ENCODE results near the gene SLC43A2. TPM values are rescaled to one million over a fixed set of nuclear protein-coding genes. Genes with fewer than 3 reads are reported as not detected.

The SLC43A2 gene
- total and polyA plus RNA-seq, 10 of the 15 experiments (the other 5 are each of a cell fraction or from before 2014, with no cell fraction given) = 0.03 to 14.0 (median 5.3) TPM

- in situ Hi-C loops (cut with MboI) (no loop called here), intact Hi-C loops (cut with micrococcal nuclease; ENCODE audit: unreplicated experiment) (no loop called here)
- WGBS (ENCODE audit: insufficient coverage, insufficient replicate concordance, low lambda C conversion rate, missing lambda C conversion rate) = 23% methylated on average over 11 of the region's 11 CpGs
- Histone ChIP-seq H3K9ac (ENCODE audit: control insufficient read depth, insufficient read depth, low read length) (peak overlapping the region; percentile 29; the same call in 1 of the 2 replicates), H3K4me1 (ENCODE audit: control insufficient read depth, insufficient read depth, low read length) (peaks cover 38% of the 10 kb centered on the region), H3K36me3 (ENCODE audit: control insufficient read depth in 2 of 2, insufficient read depth in 2 of 2, low read length in 1 of 2) (peaks cover 8 to 19% of the 10 kb centered on the region in 2 experiments), H3K79me2 (ENCODE audit: control insufficient read depth, insufficient read depth, low read length) (peaks cover 19% of the 10 kb centered on the region), H3K4me3 (no peak overlapping the region), H2AFZ (ENCODE audit: control insufficient read depth, low read depth, low read length) (no peak overlapping the region), H3K27me3 (replicated peaks in 1 of 2; ENCODE audit: control insufficient read depth in 2 of 2, insufficient read depth in 2 of 2, low read length in 1 of 2) (no peaks in the 10 kb centered on the region), H3K27ac (ENCODE audit: control insufficient read depth, insufficient read depth) (no peak overlapping the region; the same call in 1 of the 2 replicates), H4K20me1 (ENCODE audit: control insufficient read depth, insufficient read depth) (no peaks in the 10 kb centered on the region; the same call in 1 of the 2 replicates), H3K4me2 (ENCODE audit: control insufficient read depth, insufficient read depth) (peak overlapping the region; percentile 30; the same call in 1 of the 2 replicates), H3K9me3 (replicated peaks; ENCODE audit: control insufficient read depth, insufficient read depth, low read length) (no peaks in the 10 kb centered on the region)
- BruUV-seq (replicated peaks) = no TSS peak
- ATAC-seq (peak; percentile 65), FAIRE-seq (no peak), DNase-seq (ENCODE audit: low read depth, low spot score) (no peak)
- ChIA-PET POLR2A (interaction anchor here (0.6 kb wide), 1 partner anchor 36 kb away, joined by 3 read pairs; no protein-coding TSS in a partner anchor), RAD21 (ENCODE audit: unreplicated experiment) (no interaction called here), SMC1A (ENCODE audit: uncharacterized antibody, unreplicated experiment) (no interaction called here), CTCF (interaction anchor here (3.0 to 4.1 kb wide), 2 partner anchors 20 to 187 kb away, joined by 12 to 17 read pairs; no protein-coding TSS in a partner anchor)
- no peak for TF ChIP-seq SPI1 (IDR thresholded peaks at IDR 0.05; ENCODE audit: borderline replicate concordance, insufficient read depth, low read depth, low read length)
- TF ChIP-seq TCF12 (IDR thresholded peaks at IDR 0.05; ENCODE audit: low read depth, low read length) = 0 out of 2 replicates have a peak, but pooled peaks have one; percentile 28
- TF ChIP-seq DPF2 (IDR thresholded peaks at IDR 0.05) = no peak
- TF ChIP-seq RUNX3 (IDR thresholded peaks at IDR 0.05; ENCODE audit: low read length) = peak; percentile 59; the same call in 1 of the 2 replicates
Measured at GRCh38 chr17:1552932-1553331, 75.7 kb downstream of the SLC43A2 start.

DNA sequence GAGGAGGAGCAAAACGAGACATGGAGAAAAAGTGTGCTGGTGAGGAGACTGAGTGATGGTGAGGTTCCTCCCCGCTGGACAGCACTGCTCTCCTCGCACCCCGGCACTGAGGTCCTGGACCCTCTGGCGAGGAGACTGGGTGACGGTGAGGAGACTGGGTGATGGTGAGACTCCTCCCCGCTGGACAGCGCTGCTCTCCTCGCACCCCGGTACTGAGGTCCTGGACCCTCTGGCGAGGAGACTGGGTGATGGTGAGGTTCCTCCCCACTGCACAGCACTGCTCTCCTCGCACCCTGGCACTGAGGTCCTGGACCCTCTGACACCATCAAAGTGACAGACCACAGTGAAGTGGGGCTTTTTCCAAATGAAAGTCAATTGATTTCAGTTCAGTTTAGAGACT is 76.9 kb downstream of the SLC43A2 start:
- TF ChIP-seq KDM1A (IDR thresholded peaks at IDR 0.05; ENCODE audit: borderline replicate concordance) = no peak
- ATAC-seq (peak; percentile 23), FAIRE-seq (no peak), DNase-seq (ENCODE audit: low read depth, low spot score) (no peak)
- Histone ChIP-seq H3K79me2 (ENCODE audit: control insufficient read depth, insufficient read depth, low read length) (peaks cover 13% of the 10 kb centered on the region), H3K36me3 (ENCODE audit: control insufficient read depth in 2 of 2, insufficient read depth in 2 of 2, low read length in 1 of 2) (peaks cover 12 to 19% of the 10 kb centered on the region in 2 experiments), H3K9me3 (replicated peaks; ENCODE audit: control insufficient read depth, insufficient read depth, low read length) (no peaks in the 10 kb centered on the region), H3K4me2 (ENCODE audit: control insufficient read depth, insufficient read depth) (no peak overlapping the region), H3K27me3 (replicated peaks in 1 of 2; ENCODE audit: control insufficient read depth in 2 of 2, insufficient read depth in 2 of 2, low read length in 1 of 2) (no peaks in the 10 kb centered on the region), H3K9ac (ENCODE audit: control insufficient read depth, insufficient read depth, low read length) (no peak overlapping the region), H3K27ac (ENCODE audit: control insufficient read depth, insufficient read depth) (no peak overlapping the region), H4K20me1 (ENCODE audit: control insufficient read depth, insufficient read depth) (no peaks in the 10 kb centered on the region; the same call in 1 of the 2 replicates), H2AFZ (ENCODE audit: control insufficient read depth, low read depth, low read length) (no peak overlapping the region), H3K4me3 (no peak overlapping the region), H3K4me1 (ENCODE audit: control insufficient read depth, insufficient read depth, low read length) (peaks cover 33% of the 10 kb centered on the region)
- BruUV-seq (replicated peaks) = TSS peak; percentile 11
- ChIA-PET POLR2A (interaction anchor here (0.5 kb wide), 1 partner anchor 138 kb away, joined by 4 read pairs; no protein-coding TSS in a partner anchor), RAD21 (ENCODE audit: unreplicated experiment) (interaction anchor here (1.0 kb wide), 1 partner anchor 23 kb away, joined by 4 read pairs; no protein-coding TSS in a partner anchor), CTCF (interaction anchor here (3.0 to 4.1 kb wide), 2 partner anchors 19 to 186 kb away, joined by 12 to 17 read pairs; no protein-coding TSS in a partner anchor), SMC1A (ENCODE audit: uncharacterized antibody, unreplicated experiment) (no interaction called here)
- 90% methylated on average over 10 of the region's 12 CpGs for WGBS (ENCODE audit: insufficient coverage, insufficient replicate concordance, low lambda C conversion rate, missing lambda C conversion rate)
- intact Hi-C loops (cut with micrococcal nuclease; ENCODE audit: unreplicated experiment) (no loop called here), in situ Hi-C loops (cut with MboI) (no loop called here)

Data from GM12878 (cell line).